Esophagus muscularis mucosa (tissue), 4 donors: ENCODE data around the gene ZRANB2.

Experiments used
- CTCF ChIP-seq, 3 experiments: fragments of 200-600 bp in 2 of 3; fragments of 450-650 bp in 1 of 3; sonication (generic) in 2 of 3; IDR thresholded peaks; one replicate each; pipeline ENCODE4 v1.5.1; 2017 to 2019; ENCODE audit warnings: antibody characterized with exemption in 3 of 3, mild to moderate bottlenecking in 2 of 3, moderate library complexity in 1 of 3
- EP300 ChIP-seq: sonication (generic); formaldehyde crosslinking; IDR thresholded peaks from one replicate; pipeline ENCODE4 v1.6.1; 2017; ENCODE audit warnings: antibody characterized with exemption
- POLR2A ChIP-seq: fragments of 450-650 bp; IDR thresholded peaks from one replicate; pipeline ENCODE4 v1.6.1; 2017; ENCODE audit warnings: antibody characterized with exemption, moderate library complexity, mild to moderate bottlenecking, low read depth
- POLR2AphosphoS5 ChIP-seq, 2 donors: sonication (generic); formaldehyde crosslinking; IDR thresholded peaks; one replicate each; pipeline ENCODE4 v1.6.1; 2017; ENCODE audit warnings: antibody characterized with exemption in 2 of 2

DNA sequence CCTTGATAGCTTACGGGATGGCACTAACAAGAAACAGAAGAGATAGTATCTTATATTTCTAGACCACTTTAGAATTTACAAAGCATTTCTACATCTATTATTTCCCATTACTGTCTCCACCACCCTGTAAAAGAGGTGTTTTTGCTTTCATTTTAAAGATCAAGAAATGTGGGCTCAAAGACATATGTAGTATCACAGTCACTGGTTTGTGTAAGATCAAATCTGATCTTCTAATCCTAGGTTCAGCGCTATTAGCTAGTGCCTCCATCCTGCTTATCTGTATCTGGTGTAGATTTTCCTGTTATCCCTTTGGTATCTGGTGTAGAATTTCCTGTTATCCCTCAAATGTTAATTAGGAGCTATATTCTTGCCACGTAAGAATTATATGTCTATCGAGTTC, 23.6 kb upstream of the ZRANB2 start:
- TF ChIP-seq CTCF (IDR thresholded peaks at IDR 0.05): no peak
- TF ChIP-seq EP300: no peak
- TF ChIP-seq POLR2AphosphoS5 (IDR thresholded peaks at IDR 0.05): no peak
- no peak for TF ChIP-seq POLR2A
